ENCODE measurements around the gene RREB1. TPM values are rescaled to one million over a fixed set of nuclear protein-coding genes. Genes with fewer than 3 reads are reported as not detected.
"Not testable (repeated sequence)": the region's sequence is repeated elsewhere in the genome, so short reads cannot be mapped to it uniquely, and the experiment has no call there.

RREB1 gene
- polyA plus RNA-seq, 1 experiment, result 1.2 TPM

- no peak for DNase-seq (ENCODE audit: low read depth)
- H3K4me3 ChIP-seq (ENCODE audit: low read depth, low read length), result peak overlapping the region; percentile 65
- H3K36me3 ChIP-seq (ENCODE audit: control insufficient read depth, insufficient read depth, low read length), result no peaks in the 10 kb centered on the region
- TF ChIP-seq CTCF (IDR thresholded peaks at IDR 0.05; ENCODE audit: insufficient read depth, low read depth, low read length), result no peak
- CTCF ChIA-PET, result interaction anchor here (0.7 to 2.2 kb wide), 3 partner anchors 13 to 537 kb away, joined by 3 to 9 read pairs (median 3); no protein-coding TSS in a partner anchor
- H3K27me3 ChIP-seq (ENCODE audit: control insufficient read depth, insufficient read depth, low read length), result no peaks in the 10 kb centered on the region
- POLR2A ChIA-PET, result interaction anchor here (0.6 kb wide), 1 partner anchor 20 kb away, joined by 3 read pairs; no protein-coding TSS in a partner anchor
Measured at GRCh38 chr6:7261852-7262461, 154.2 kb downstream of the RREB1 start.

GRCh38 chr6:7262746-7263518 is 155.2 kb downstream of the RREB1 start:
- no peaks in the 10 kb centered on the region for H3K36me3 ChIP-seq (ENCODE audit: control insufficient read depth, insufficient read depth, low read length)
- no peaks in the 10 kb centered on the region for H3K27me3 ChIP-seq (ENCODE audit: control insufficient read depth, insufficient read depth, low read length)
- no peak overlapping the region for H3K4me3 ChIP-seq (ENCODE audit: low read depth, low read length)
- CTCF ChIA-PET, result interaction anchor here (0.6 to 2.2 kb wide), 3 partner anchors 12 to 538 kb away, joined by 3 to 9 read pairs (median 4); no protein-coding TSS in a partner anchor
- no peak for TF ChIP-seq CTCF (IDR thresholded peaks at IDR 0.05; ENCODE audit: insufficient read depth, low read depth, low read length)
- no peak for DNase-seq (ENCODE audit: low read depth)
- POLR2A ChIA-PET, result no interaction called here

GRCh38 chr6:7263519-7263805 is 155.7 kb downstream of the RREB1 start:
- DNase-seq (ENCODE audit: low read depth); H3K4me3 ChIP-seq (ENCODE audit: low read depth, low read length); POLR2A ChIA-PET; H3K27me3 ChIP-seq (ENCODE audit: control insufficient read depth, insufficient read depth, low read length); H3K36me3 ChIP-seq (ENCODE audit: control insufficient read depth, insufficient read depth, low read length): not testable (repeated sequence)
- CTCF ChIA-PET, result interaction anchor here (0.6 kb wide), 1 partner anchor 75 kb away, joined by 4 read pairs; no protein-coding TSS in a partner anchor

GRCh38 chr6:7264041-7264440 is 156.3 kb downstream of the RREB1 start:
- no peak for TF ChIP-seq CTCF (IDR thresholded peaks at IDR 0.05; ENCODE audit: insufficient read depth, low read depth, low read length)
- ChIA-PET CTCF (interaction anchor here (2.5 to 3.5 kb wide), 2 partner anchors 12 to 539 kb away, joined by 8 to 20 read pairs; no protein-coding TSS in a partner anchor), POLR2A (no interaction called here)
- DNase-seq (ENCODE audit: low read depth), result no peak
- Histone ChIP-seq H3K4me3 (ENCODE audit: low read depth, low read length) (no peak overlapping the region), H3K36me3 (ENCODE audit: control insufficient read depth, insufficient read depth, low read length) (no peaks in the 10 kb centered on the region), H3K27me3 (ENCODE audit: control insufficient read depth, insufficient read depth, low read length) (no peaks in the 10 kb centered on the region)

- no peaks in the 10 kb centered on the region for H3K27me3 ChIP-seq (ENCODE audit: control insufficient read depth, insufficient read depth, low read length)
- H3K36me3 ChIP-seq (ENCODE audit: control insufficient read depth, insufficient read depth, low read length), result no peaks in the 10 kb centered on the region
- CTCF ChIA-PET, result interaction anchor here (0.5 to 3.5 kb wide), 3 partner anchors 11 to 800 kb away, joined by 3 to 20 read pairs (median 8); partner anchors contain the start of gene BLOC1S5
- no peak overlapping the region for H3K4me3 ChIP-seq (ENCODE audit: low read depth, low read length)
- TF ChIP-seq CTCF (IDR thresholded peaks at IDR 0.05; ENCODE audit: insufficient read depth, low read depth, low read length), result no peak
- POLR2A ChIA-PET, result no interaction called here
- no peak for DNase-seq (ENCODE audit: low read depth)
Measured at GRCh38 chr6:7264686-7265384, 157.1 kb downstream of the RREB1 start.

- H3K27me3 ChIP-seq (ENCODE audit: control insufficient read depth, insufficient read depth, low read length); H3K36me3 ChIP-seq (ENCODE audit: control insufficient read depth, insufficient read depth, low read length); DNase-seq (ENCODE audit: low read depth); H3K4me3 ChIP-seq (ENCODE audit: low read depth, low read length); POLR2A ChIA-PET: not testable (repeated sequence)
- CTCF ChIA-PET, result interaction anchor here (2.5 to 3.5 kb wide), 2 partner anchors 11 to 541 kb away, joined by 8 to 20 read pairs; no protein-coding TSS in a partner anchor
Measured at GRCh38 chr6:7265385-7265726, 157.6 kb downstream of the RREB1 start.
